SK-N-SH (cell line): ENCODE data around the gene PCNT. TPM values are rescaled to one million over a fixed set of nuclear protein-coding genes. Genes with fewer than 3 reads are reported as not detected.
"Not testable (repeated sequence)": the region's sequence is repeated elsewhere in the genome, so short reads cannot be mapped to it uniquely, and the experiment has no call there.

Experiments used
- CTCF ChIA-PET: fragments of 300-600, 350-600 bp; formaldehyde crosslinking; extraction: SDS; loops from one replicate; lab custom pipeline; 2021; lab: Yijun Ruan, JAX
- POLR2A ChIA-PET: fragments of 350-600 bp; sonication (Branson Sonifier 250); formaldehyde crosslinking; extraction: SDS; loops from one replicate; lab custom pipeline; 2020; ENCODE audit warnings: antibody characterized with exemption, inconsistent platforms; lab: Yijun Ruan, JAX
- DNase-seq: peaks from one replicate; pipeline ENCODE4 v3.0.0; 2012
- H2AFZ ChIP-seq: fragments of 200-600 bp; sonication (generic); 2 replicates; pipeline ENCODE4 v1.8.1; 2016; ENCODE audit warnings: antibody characterized with exemption, mild to moderate bottlenecking, low read depth
- H3F3A ChIP-seq: fragments of 200-600 bp; sonication (generic); replicated peaks from 2 replicates; pipeline ENCODE3; 2016; ENCODE audit warnings: antibody characterized with exemption, mild to moderate bottlenecking; ENCODE audit not compliant: insufficient read depth
- H3K27ac ChIP-seq, 2 experiments: fragments of 200-500 bp in 1 of 2; fragments of 200-600 bp in 1 of 2; sonication (Bioruptor generic) in 1 of 2; sonication (generic), shearing (Covaris generic) in 1 of 2; 2 replicates each; pipeline versions ENCODE4 v1.5.1 to v1.6.1; 2014 to 2016; ENCODE audit warnings: low read depth in 2 of 2, inconsistent platforms in 1 of 2, low read length in 1 of 2, mild to moderate bottlenecking in 1 of 2, mixed read lengths in 1 of 2
- H3K27me3 ChIP-seq: fragments of 200-600 bp; sonication (generic), shearing (Covaris generic); 2 replicates; pipeline ENCODE4 v1.6.1; 2016; ENCODE audit warnings: mixed run types; ENCODE audit not compliant: insufficient read depth
- H3K36me3 ChIP-seq, 2 experiments: fragments of 200-500 bp in 1 of 2; fragments of 200-600 bp in 1 of 2; sonication (Bioruptor generic) in 1 of 2; sonication (generic) in 1 of 2; replicated peaks in 1 of 2; 2 replicates each; pipeline versions ENCODE3 to v1.5.1; 2014 to 2016; ENCODE audit warnings: low read length in 1 of 2, mild to moderate bottlenecking in 1 of 2; ENCODE audit not compliant: insufficient read depth in 2 of 2, control insufficient read depth in 1 of 2
- H3K4me1 ChIP-seq, 2 experiments: fragments of 200-500 bp in 1 of 2; fragments of 200-600 bp in 1 of 2; sonication (Bioruptor generic) in 1 of 2; sonication (generic), shearing (Covaris generic) in 1 of 2; 2 replicates each; pipeline versions ENCODE4 v1.5.1 to v1.6.1; 2014 to 2016; ENCODE audit warnings: low read depth in 1 of 2, low read length in 1 of 2, mixed run types in 1 of 2; ENCODE audit not compliant: insufficient read depth in 2 of 2, control insufficient read depth in 1 of 2
- H3K4me2 ChIP-seq: fragments of 200-600 bp; sonication (generic), shearing (Covaris generic); 2 replicates; pipeline ENCODE4 v1.6.1; 2017; ENCODE audit warnings: mixed run types
- H3K4me3 ChIP-seq, 2 experiments: fragments of 200-500 bp in 1 of 2; fragments of 200-600 bp in 1 of 2; sonication (Bioruptor generic) in 1 of 2; sonication (generic), shearing (Covaris generic) in 1 of 2; 2 replicates each; pipeline versions ENCODE4 v1.5.1 to v1.8.1; 2014 to 2016; ENCODE audit warnings: low read depth in 2 of 2, inconsistent platforms in 1 of 2, low read length in 1 of 2, mild to moderate bottlenecking in 1 of 2, mixed read lengths in 1 of 2, moderate library complexity in 1 of 2
- H3K79me2 ChIP-seq: fragments of 200-600 bp; sonication (generic); 2 replicates; pipeline ENCODE4 v1.8.1; 2017; ENCODE audit warnings: mild to moderate bottlenecking; ENCODE audit not compliant: insufficient read depth
- H3K9ac ChIP-seq: fragments of 200-600 bp; sonication (generic); 2 replicates; pipeline ENCODE4 v1.6.1; 2017; ENCODE audit warnings: mixed run types
- H3K9me2 ChIP-seq: fragments of 200-600 bp; sonication (generic); 2 replicates; pipeline ENCODE4 v1.6.1; 2017; ENCODE audit warnings: mixed run types
- H3K9me3 ChIP-seq: fragments of 200-600 bp; sonication (generic); 2 replicates; pipeline ENCODE4 v1.6.1; 2017; ENCODE audit warnings: mixed run types, mild to moderate bottlenecking, moderate library complexity
- H4K20me1 ChIP-seq: fragments of 200-600 bp; sonication (generic); 2 replicates; pipeline ENCODE4 v1.6.1; 2017; ENCODE audit warnings: mild to moderate bottlenecking, mixed run types; ENCODE audit not compliant: insufficient read depth
- CTCF ChIP-seq: fragments of 200-600 bp; sonication (generic); IDR thresholded peaks from 2 replicates; pipeline ENCODE4 v1.6.1; 2017; ENCODE audit warnings: antibody characterized with exemption, mild to moderate bottlenecking, moderate library complexity
- FOXM1 ChIP-seq: IDR thresholded peaks from 2 replicates; pipeline ENCODE4 v1.4.0; 2012; ENCODE audit warnings: low read depth, mild to moderate bottlenecking
- GATA2 ChIP-seq: sonication (generic); formaldehyde crosslinking; IDR thresholded peaks from 2 replicates; pipeline ENCODE4 v1.5.0; 2020; ENCODE audit warnings: mild to moderate bottlenecking, missing genetic modification reagents
- IRF3 ChIP-seq: fragments of 150-350 bp; IDR thresholded peaks from 2 replicates; pipeline ENCODE4 v1.6.1; 2016; ENCODE audit warnings: mild to moderate bottlenecking, low read depth, low read length
- MAX ChIP-seq: IDR thresholded peaks from 2 replicates; pipeline ENCODE4 v1.4.0; 2012; ENCODE audit warnings: low read depth
- NRF1 ChIP-seq: IDR thresholded peaks from 2 replicates; pipeline ENCODE4 v1.6.1; 2012; ENCODE audit warnings: low read depth, mild to moderate bottlenecking, low read length
- PBX3 ChIP-seq: IDR thresholded peaks from 2 replicates; pipeline ENCODE4; 2012
- RAD21 ChIP-seq: IDR thresholded peaks from 2 replicates; pipeline ENCODE4 v1.6.1; 2012; ENCODE audit warnings: mild to moderate bottlenecking, low read length
- REST ChIP-seq: IDR thresholded peaks from 2 replicates; pipeline ENCODE4 v1.6.1; 2012; ENCODE audit warnings: mild to moderate bottlenecking, low read depth, low read length, moderate library complexity
- RXRA ChIP-seq: IDR thresholded peaks from 2 replicates; pipeline ENCODE4 v1.4.0; 2012; ENCODE audit warnings: low read depth, mild to moderate bottlenecking, borderline replicate concordance
- TCF12 ChIP-seq: IDR thresholded peaks from 2 replicates; pipeline ENCODE4 v1.4.0; 2012
- USF2 ChIP-seq: fragments of 150-350 bp; IDR thresholded peaks from 2 replicates; pipeline ENCODE4 v1.6.1; 2017; ENCODE audit warnings: antibody characterized with exemption, low read length, low read depth, borderline replicate concordance
- YY1 ChIP-seq: IDR thresholded peaks from 2 replicates; pipeline ENCODE4 v1.4.0; 2012; ENCODE audit warnings: low read depth, mild to moderate bottlenecking
- ZBTB33 ChIP-seq: IDR thresholded peaks from 2 replicates; pipeline ENCODE4 v1.4.0; 2012; ENCODE audit warnings: low read depth, borderline replicate concordance
- WGBS: methylation state at CpG from one replicate; pipeline ENCODE4 v1.1.6; 2017; ENCODE audit warnings: low lambda C conversion rate; 5-methylcytosine and 5-hydroxymethylcytosine counted together
- polyA plus RNA-seq, 3 experiments: library from polyadenylated mRNA; depleted of rRNA; stranded (reverse); fragments of >200 nt; gene quantifications; 2 replicates each; pipeline ENCODE4 v1.2.3, GENCODE V29; 2012

PCNT gene
- polyA plus RNA-seq, 1 of the 3 experiments (the other 2 are of a cell fraction), result 15.7 TPM

GRCh38 chr21:46403234-46403811 lies 79.4 kb downstream of the PCNT start:
- H3K4me1 ChIP-seq, result not testable (repeated sequence)
- CTCF ChIA-PET, result interaction anchor here (1.3 kb wide), 1 partner anchor 260 kb away, joined by 4 read pairs; no protein-coding TSS in a partner anchor

GRCh38 chr21:46404306-46404705 lies 80.3 kb downstream of the PCNT start:
- H3K9ac ChIP-seq, result no peak overlapping the region
- no peaks in the 10 kb centered on the region for H3K79me2 ChIP-seq
- ChIA-PET CTCF (interaction anchor here (0.6 kb wide), 1 partner anchor 183 kb away, joined by 3 read pairs; no protein-coding TSS in a partner anchor), POLR2A (no interaction called here)
- WGBS, result 94% methylated on average over 14 of the region's 14 CpGs
- H3K4me2 ChIP-seq, result no peak overlapping the region
- H4K20me1 ChIP-seq, result no peaks in the 10 kb centered on the region
- TF ChIP-seq USF2 (no peak), NRF1 (no peak), CTCF (no peak), MAX (no peak), TCF12 (no peak), GATA2 (CRISPR knock-in tag) (no peak), FOXM1 (no peak), YY1 (no peak), ZBTB33 (no peak), RXRA (no peak), RAD21 (no peak), REST (no peak), IRF3 (no peak), PBX3 (no peak)
- peaks cover 19 to 31% of the 10 kb centered on the region in 2 experiments for H3K36me3 ChIP-seq
- H3K27ac ChIP-seq, result no peak overlapping the region
- no peaks in the 10 kb centered on the region for H3K4me1 ChIP-seq
- no peak overlapping the region for H3K4me3 ChIP-seq
- no peaks in the 10 kb centered on the region for H3K9me2 ChIP-seq
- DNase-seq, result no peak
- H3F3A ChIP-seq, result peaks cover 6% of the 10 kb centered on the region
- no peaks in the 10 kb centered on the region for H3K27me3 ChIP-seq
- H3K9me3 ChIP-seq, result no peaks in the 10 kb centered on the region
- no peak overlapping the region for H2AFZ ChIP-seq

More at GRCh38 chr21:46403234-46403811, 79.4 kb downstream of the PCNT start:
- H3F3A ChIP-seq, H3K9me3 ChIP-seq, H3K9me2 ChIP-seq, H4K20me1 ChIP-seq, H3K9ac ChIP-seq, H3K4me3 ChIP-seq, H3K27me3 ChIP-seq, DNase-seq, H3K79me2 ChIP-seq, H3K27ac ChIP-seq, H2AFZ ChIP-seq, POLR2A ChIA-PET, H3K4me2 ChIP-seq: not testable (repeated sequence)
- peaks cover 22 to 34% of the 10 kb centered on the region in 2 experiments for H3K36me3 ChIP-seq
- WGBS, result 98% methylated on average over 47 of the region's 47 CpGs
